Adipocyte (in vitro differentiated cells): ENCODE measurements around the gene GAR1.

Experiments
- DNase-seq: peaks from one replicate; pipeline ENCODE4 v3.0.0-alpha.2; 2015; ENCODE audit warnings: low read depth
- H3K27me3 ChIP-seq: replicated peaks from 2 replicates; pipeline ENCODE4 v1.7.0; 2013; ENCODE audit warnings: mild to moderate bottlenecking, low read length, moderate library complexity; ENCODE audit not compliant: control insufficient read depth, insufficient read depth
- H3K36me3 ChIP-seq: 2 replicates; pipeline ENCODE4 v1.7.0; 2013; ENCODE audit warnings: low read length, mild to moderate bottlenecking, moderate library complexity; ENCODE audit not compliant: control insufficient read depth, insufficient read depth, severe bottlenecking
- H3K4me1 ChIP-seq: 2 replicates; pipeline ENCODE4 v1.7.0; 2013; ENCODE audit warnings: mild to moderate bottlenecking, low read length, moderate library complexity; ENCODE audit not compliant: control insufficient read depth, insufficient read depth
- H3K4me3 ChIP-seq: 2 replicates; pipeline ENCODE4 v1.7.0; 2013; ENCODE audit warnings: mild to moderate bottlenecking, low read length, moderate library complexity
- H3K9ac ChIP-seq: 2 replicates; pipeline ENCODE4 v1.7.0; 2013; ENCODE audit warnings: mild to moderate bottlenecking, low read length, moderate library complexity
- H3K9me3 ChIP-seq: 2 replicates; pipeline ENCODE4 v1.7.0; 2013; ENCODE audit warnings: mild to moderate bottlenecking, low read length, moderate library complexity; ENCODE audit not compliant: control insufficient read depth

Gene GAR1

GRCh38 chr4:109872950-109873656 is 57.5 kb downstream of the GAR1 start:
- Histone ChIP-seq H3K9ac (no peak overlapping the region), H3K9me3 (no peaks in the 10 kb centered on the region), H3K27me3 (no peaks in the 10 kb centered on the region), H3K36me3 (peaks cover 5% of the 10 kb centered on the region), H3K4me1 (no peaks in the 10 kb centered on the region), H3K4me3 (no peak overlapping the region)
- DNase-seq, result no peak

GRCh38 chr4:109873791-109874514 is 58.4 kb downstream of the GAR1 start:
- H3K9ac ChIP-seq, result no peak overlapping the region
- DNase-seq, result peak; percentile 15
- H3K4me3 ChIP-seq, result no peak overlapping the region
- H3K9me3 ChIP-seq, result no peaks in the 10 kb centered on the region
- H3K27me3 ChIP-seq, result peaks cover 3% of the 10 kb centered on the region
- H3K4me1 ChIP-seq, result no peaks in the 10 kb centered on the region
- peaks cover 5% of the 10 kb centered on the region for H3K36me3 ChIP-seq
